ENCODE data around the gene KRT6B. TPM values are rescaled to one million over a fixed set of nuclear protein-coding genes. Genes with fewer than 3 reads are reported as not detected.

Gene KRT6B
- total RNA-seq, 3 donors from 2014 or later (not counting 1 experiment from before 2014, with no cell fraction given), result not detected

- DNase-seq, result no peak
- Mint-ChIP-seq H3K36me3 (no peaks in the 10 kb centered on the region), H3K27me3 (ENCODE audit: low read depth in 2 of 2) (peaks cover 37 to 64% of the 10 kb centered on the region in 2 donors), H3K4me1 (no peaks in the 10 kb centered on the region), H3K9me3 (no peaks in the 10 kb centered on the region), H3K4me3 (no peak overlapping the region), H3K27ac (no peak overlapping the region)
- Histone ChIP-seq H3K4me3 (ENCODE audit: low read length) (no peak overlapping the region), H3K4me1 (ENCODE audit: control insufficient read depth, insufficient read depth, low read length) (no peaks in the 10 kb centered on the region), H3K27ac (ENCODE audit: low read length) (no peak overlapping the region), H3K9me3 (ENCODE audit: control insufficient read depth, insufficient read depth, low read length) (no peaks in the 10 kb centered on the region), H3K27me3 (ENCODE audit: control insufficient read depth, insufficient read depth, low read length) (peaks cover 2% of the 10 kb centered on the region), H3K36me3 (ENCODE audit: control insufficient read depth, insufficient read depth, low read length) (no peaks in the 10 kb centered on the region)
- intact Hi-C loops (cut with micrococcal nuclease), result no loop called here
- no peak for TF ChIP-seq CTCF (IDR thresholded peaks at IDR 0.05)
- no peak for ATAC-seq
- WGBS (ENCODE audit: insufficient coverage), result 95% methylated on average over 6 of the region's 6 CpGs
These were observed 19.3 kb downstream of the KRT6B start for GRCh38 chr12:52432559-52433207.

GRCh38 chr12:52428121-52428520 is 23.8 kb downstream of the KRT6B start:
- Histone ChIP-seq H3K36me3 (ENCODE audit: control insufficient read depth, insufficient read depth, low read length) (no peaks in the 10 kb centered on the region), H3K27me3 (ENCODE audit: control insufficient read depth, insufficient read depth, low read length) (peaks cover 2% of the 10 kb centered on the region), H3K4me1 (ENCODE audit: control insufficient read depth, insufficient read depth, low read length) (no peaks in the 10 kb centered on the region), H3K27ac (ENCODE audit: low read length) (no peak overlapping the region), H3K9me3 (ENCODE audit: control insufficient read depth, insufficient read depth, low read length) (no peaks in the 10 kb centered on the region), H3K4me3 (ENCODE audit: low read length) (no peak overlapping the region)
- Mint-ChIP-seq H3K27me3 (ENCODE audit: low read depth in 2 of 2) (peaks cover 23 to 44% of the 10 kb centered on the region in 2 donors), H3K36me3 (no peaks in the 10 kb centered on the region), H3K9me3 (no peaks in the 10 kb centered on the region), H3K4me3 (no peak overlapping the region), H3K27ac (no peak overlapping the region), H3K4me1 (no peaks in the 10 kb centered on the region)
- no peak for DNase-seq
- intact Hi-C loops (cut with micrococcal nuclease), result no loop called here
- WGBS (ENCODE audit: insufficient coverage), result 78% methylated on average over 10 of the region's 10 CpGs
- no peak for ATAC-seq
- TF ChIP-seq CTCF (IDR thresholded peaks at IDR 0.05), result no peak

DNA sequence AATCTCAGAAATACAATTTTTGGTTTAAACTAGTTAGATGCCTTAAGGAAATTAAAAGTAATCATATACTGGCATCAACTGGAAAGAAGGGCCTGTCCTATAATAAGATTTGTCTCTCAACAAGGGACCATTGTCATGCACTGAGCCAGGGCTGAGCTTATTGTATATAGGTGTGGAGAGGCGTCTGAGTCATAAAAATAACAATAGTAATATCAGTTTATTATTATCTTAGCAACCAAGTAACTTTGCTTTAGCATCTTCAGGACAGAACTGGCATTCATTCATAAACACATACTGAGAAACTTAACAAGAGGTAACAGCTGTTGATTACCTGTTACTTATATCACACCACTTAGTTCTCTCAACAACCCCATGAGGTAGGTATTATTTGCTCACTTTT is 24.9 kb downstream of the KRT6B start:
- H3K4me1 Mint-ChIP-seq, result no peaks in the 10 kb centered on the region
- Histone ChIP-seq H3K9me3 (ENCODE audit: control insufficient read depth, insufficient read depth, low read length) (no peaks in the 10 kb centered on the region), H3K27me3 (ENCODE audit: control insufficient read depth, insufficient read depth, low read length) (peaks cover 2% of the 10 kb centered on the region), H3K4me3 (ENCODE audit: low read length) (no peak overlapping the region), H3K27ac (ENCODE audit: low read length) (no peak overlapping the region), H3K36me3 (ENCODE audit: control insufficient read depth, insufficient read depth, low read length) (no peaks in the 10 kb centered on the region), H3K4me1 (ENCODE audit: control insufficient read depth, insufficient read depth, low read length) (no peaks in the 10 kb centered on the region)
- H3K27me3 Mint-ChIP-seq (ENCODE audit: low read depth in 2 of 2), result peaks cover 21 to 42% of the 10 kb centered on the region in 2 donors
- no CpG with 5 or more reads among the region's 1 CpG for WGBS (ENCODE audit: insufficient coverage)
- intact Hi-C loops (cut with micrococcal nuclease), result no loop called here
- DNase-seq, result no peak
- TF ChIP-seq CTCF (IDR thresholded peaks at IDR 0.05), result no peak
- H3K36me3 Mint-ChIP-seq, result no peaks in the 10 kb centered on the region
- no peak overlapping the region for H3K27ac Mint-ChIP-seq
- ATAC-seq, result no peak
- H3K4me3 Mint-ChIP-seq, result no peak overlapping the region
- no peaks in the 10 kb centered on the region for H3K9me3 Mint-ChIP-seq

- H3K4me1 Mint-ChIP-seq, result no peaks in the 10 kb centered on the region
- H3K36me3 Mint-ChIP-seq, result no peaks in the 10 kb centered on the region
- Histone ChIP-seq H3K27me3 (ENCODE audit: control insufficient read depth, insufficient read depth, low read length) (no peaks in the 10 kb centered on the region), H3K27ac (ENCODE audit: low read length) (no peak overlapping the region), H3K36me3 (ENCODE audit: control insufficient read depth, insufficient read depth, low read length) (no peaks in the 10 kb centered on the region), H3K4me3 (ENCODE audit: low read length) (no peak overlapping the region), H3K4me1 (ENCODE audit: control insufficient read depth, insufficient read depth, low read length) (no peaks in the 10 kb centered on the region), H3K9me3 (ENCODE audit: control insufficient read depth, insufficient read depth, low read length) (no peaks in the 10 kb centered on the region)
- H3K4me3 Mint-ChIP-seq, result no peak overlapping the region
- intact Hi-C loops (cut with micrococcal nuclease), result no loop called here
- 91% methylated on average over 2 of the region's 2 CpGs for WGBS (ENCODE audit: insufficient coverage)
- DNase-seq, result no peak
- TF ChIP-seq CTCF (IDR thresholded peaks at IDR 0.05), result no peak
- H3K27ac Mint-ChIP-seq, result no peak overlapping the region
- peaks cover 26 to 37% of the 10 kb centered on the region in 2 donors for H3K27me3 Mint-ChIP-seq (ENCODE audit: low read depth in 2 of 2)
- ATAC-seq, result no peak
- no peaks in the 10 kb centered on the region for H3K9me3 Mint-ChIP-seq
These were observed 25.9 kb downstream of the KRT6B start for GRCh38 chr12:52426034-52426433.
